ENCODE measurements around the gene KRT71.
"Not testable (repeated sequence)": the region's sequence is repeated elsewhere in the genome, so short reads cannot be mapped to it uniquely, and the experiment has no call there.

KRT71 gene

GRCh38 chr12:52552681-52553195, at the start of gene KRT71:
Gene KRT71, minus strand, starts transcription at chr12:52553145. Its CDS starts 68 bp downstream, at chr12:52553077.
- Histone ChIP-seq H3K9me3 (ENCODE audit: control insufficient read depth, insufficient read depth, low read length) (no peaks in the 10 kb centered on the region), H3K36me3 (ENCODE audit: control insufficient read depth, insufficient read depth, low read length) (no peaks in the 10 kb centered on the region), H3K9ac (ENCODE audit: low read depth, low read length) (no peak within 1 kb of the TSS), H3K27me3 (ENCODE audit: control insufficient read depth, insufficient read depth, low read length) (no peaks in the 10 kb centered on the region), H3K4me1 (ENCODE audit: control insufficient read depth, insufficient read depth, low read length) (no peaks in the 10 kb centered on the region), H3K4me3 (ENCODE audit: low read depth, low read length) (no peak within 1 kb of the TSS)

GRCh38 chr12:52602552-52602951, 49.6 kb upstream of the KRT71 start:
- Histone ChIP-seq H3K36me3 (ENCODE audit: control insufficient read depth, insufficient read depth, low read length) (no peaks in the 10 kb centered on the region), H3K9ac (ENCODE audit: low read depth, low read length) (no peak overlapping the region), H3K9me3 (ENCODE audit: control insufficient read depth, insufficient read depth, low read length) (no peaks in the 10 kb centered on the region), H3K4me1 (ENCODE audit: control insufficient read depth, insufficient read depth, low read length) (no peaks in the 10 kb centered on the region), H3K27me3 (ENCODE audit: control insufficient read depth, insufficient read depth, low read length) (peaks cover 4% of the 10 kb centered on the region), H3K4me3 (ENCODE audit: low read depth, low read length) (no peak overlapping the region)

GRCh38 chr12:52601671-52602070, 48.7 kb upstream of the KRT71 start:
- H3K4me3 ChIP-seq (ENCODE audit: low read depth, low read length), result no peak overlapping the region
- no peaks in the 10 kb centered on the region for H3K36me3 ChIP-seq (ENCODE audit: control insufficient read depth, insufficient read depth, low read length)
- no peaks in the 10 kb centered on the region for H3K4me1 ChIP-seq (ENCODE audit: control insufficient read depth, insufficient read depth, low read length)
- H3K27me3 ChIP-seq (ENCODE audit: control insufficient read depth, insufficient read depth, low read length), result peaks cover 4% of the 10 kb centered on the region
- H3K9ac ChIP-seq (ENCODE audit: low read depth, low read length), result no peak overlapping the region
- H3K9me3 ChIP-seq (ENCODE audit: control insufficient read depth, insufficient read depth, low read length), result no peaks in the 10 kb centered on the region

GRCh38 chr12:52600941-52601481, 48.1 kb upstream of the KRT71 start, which contains the start of gene KRT72:
Gene KRT72, minus strand, starts transcription at chr12:52601463. Its CDS starts 11 bp downstream, at chr12:52601452.
- Histone ChIP-seq H3K36me3 (ENCODE audit: control insufficient read depth, insufficient read depth, low read length) (no peaks in the 10 kb centered on the region), H3K9me3 (ENCODE audit: control insufficient read depth, insufficient read depth, low read length) (no peaks in the 10 kb centered on the region), H3K9ac (ENCODE audit: low read depth, low read length) (no peak within 1 kb of the TSS), H3K4me1 (ENCODE audit: control insufficient read depth, insufficient read depth, low read length) (no peaks in the 10 kb centered on the region), H3K27me3 (ENCODE audit: control insufficient read depth, insufficient read depth, low read length) (peaks cover 4% of the 10 kb centered on the region), H3K4me3 (ENCODE audit: low read depth, low read length) (no peak within 1 kb of the TSS)

- H3K27me3 ChIP-seq (ENCODE audit: control insufficient read depth, insufficient read depth, low read length), result peaks cover 4% of the 10 kb centered on the region
- H3K36me3 ChIP-seq (ENCODE audit: control insufficient read depth, insufficient read depth, low read length), result no peaks in the 10 kb centered on the region
- H3K9ac ChIP-seq (ENCODE audit: low read depth, low read length), result no peak overlapping the region
These were observed 47.5 kb upstream of the KRT71 start for GRCh38 chr12:52600475-52600874.

GRCh38 chr12:52600071-52600470, 47.1 kb upstream of the KRT71 start:
- Histone ChIP-seq H3K4me1 (ENCODE audit: control insufficient read depth, insufficient read depth, low read length) (no peaks in the 10 kb centered on the region), H3K9me3 (ENCODE audit: control insufficient read depth, insufficient read depth, low read length) (no peaks in the 10 kb centered on the region), H3K9ac (ENCODE audit: low read depth, low read length) (no peak overlapping the region), H3K4me3 (ENCODE audit: low read depth, low read length) (no peak overlapping the region), H3K36me3 (ENCODE audit: control insufficient read depth, insufficient read depth, low read length) (no peaks in the 10 kb centered on the region), H3K27me3 (ENCODE audit: control insufficient read depth, insufficient read depth, low read length) (peaks cover 4% of the 10 kb centered on the region)

More at GRCh38 chr12:52600475-52600874, 47.5 kb upstream of the KRT71 start:
- no peak overlapping the region for H3K4me3 ChIP-seq (ENCODE audit: low read depth, low read length)
- H3K4me1 ChIP-seq (ENCODE audit: control insufficient read depth, insufficient read depth, low read length), result no peaks in the 10 kb centered on the region
- no peaks in the 10 kb centered on the region for H3K9me3 ChIP-seq (ENCODE audit: control insufficient read depth, insufficient read depth, low read length)

- Histone ChIP-seq H3K9ac (ENCODE audit: low read depth, low read length) (no peak overlapping the region), H3K36me3 (ENCODE audit: control insufficient read depth, insufficient read depth, low read length) (no peaks in the 10 kb centered on the region), H3K4me1 (ENCODE audit: control insufficient read depth, insufficient read depth, low read length) (no peaks in the 10 kb centered on the region), H3K4me3 (ENCODE audit: low read depth, low read length) (no peak overlapping the region), H3K9me3 (ENCODE audit: control insufficient read depth, insufficient read depth, low read length) (no peaks in the 10 kb centered on the region), H3K27me3 (ENCODE audit: control insufficient read depth, insufficient read depth, low read length) (peaks cover 4% of the 10 kb centered on the region)
These were observed 46.0 kb upstream of the KRT71 start for GRCh38 chr12:52598966-52599365.

- H3K9ac ChIP-seq (ENCODE audit: low read depth, low read length); H3K4me1 ChIP-seq (ENCODE audit: control insufficient read depth, insufficient read depth, low read length); H3K4me3 ChIP-seq (ENCODE audit: low read depth, low read length); H3K27me3 ChIP-seq (ENCODE audit: control insufficient read depth, insufficient read depth, low read length); H3K36me3 ChIP-seq (ENCODE audit: control insufficient read depth, insufficient read depth, low read length): not testable (repeated sequence)
- peaks cover 15% of the 10 kb centered on the region for H3K9me3 ChIP-seq (ENCODE audit: control insufficient read depth, insufficient read depth, low read length)
These were observed 41.3 kb upstream of the KRT71 start for GRCh38 chr12:52594237-52594636.

- no peak overlapping the region for H3K9ac ChIP-seq (ENCODE audit: low read depth, low read length)
- H3K27me3 ChIP-seq (ENCODE audit: control insufficient read depth, insufficient read depth, low read length), result no peaks in the 10 kb centered on the region
- no peaks in the 10 kb centered on the region for H3K36me3 ChIP-seq (ENCODE audit: control insufficient read depth, insufficient read depth, low read length)
- no peaks in the 10 kb centered on the region for H3K4me1 ChIP-seq (ENCODE audit: control insufficient read depth, insufficient read depth, low read length)
- H3K9me3 ChIP-seq (ENCODE audit: control insufficient read depth, insufficient read depth, low read length), result peaks cover 15% of the 10 kb centered on the region
- no peak overlapping the region for H3K4me3 ChIP-seq (ENCODE audit: low read depth, low read length)
These were observed 38.6 kb upstream of the KRT71 start for GRCh38 chr12:52591521-52591920.

GRCh38 chr12:52590021-52590420, 37.1 kb upstream of the KRT71 start:
- Histone ChIP-seq H3K27me3 (ENCODE audit: control insufficient read depth, insufficient read depth, low read length) (no peaks in the 10 kb centered on the region), H3K9me3 (ENCODE audit: control insufficient read depth, insufficient read depth, low read length) (peaks cover 15% of the 10 kb centered on the region), H3K9ac (ENCODE audit: low read depth, low read length) (no peak overlapping the region), H3K4me1 (ENCODE audit: control insufficient read depth, insufficient read depth, low read length) (no peaks in the 10 kb centered on the region), H3K4me3 (ENCODE audit: low read depth, low read length) (no peak overlapping the region), H3K36me3 (ENCODE audit: control insufficient read depth, insufficient read depth, low read length) (no peaks in the 10 kb centered on the region)

- peaks cover 11% of the 10 kb centered on the region for H3K9me3 ChIP-seq (ENCODE audit: control insufficient read depth, insufficient read depth, low read length)
These were observed 34.6 kb upstream of the KRT71 start for GRCh38 chr12:52587563-52587962.

GRCh38 chr12:52585946-52586345, 33.0 kb upstream of the KRT71 start:
- no peaks in the 10 kb centered on the region for H3K27me3 ChIP-seq (ENCODE audit: control insufficient read depth, insufficient read depth, low read length)
- H3K9ac ChIP-seq (ENCODE audit: low read depth, low read length), result no peak overlapping the region
- H3K4me3 ChIP-seq (ENCODE audit: low read depth, low read length), result no peak overlapping the region
- peaks cover 4% of the 10 kb centered on the region for H3K9me3 ChIP-seq (ENCODE audit: control insufficient read depth, insufficient read depth, low read length)
- H3K4me1 ChIP-seq (ENCODE audit: control insufficient read depth, insufficient read depth, low read length), result peaks cover 2% of the 10 kb centered on the region
- H3K36me3 ChIP-seq (ENCODE audit: control insufficient read depth, insufficient read depth, low read length), result no peaks in the 10 kb centered on the region

More at GRCh38 chr12:52587563-52587962, 34.6 kb upstream of the KRT71 start:
- Histone ChIP-seq H3K4me3 (ENCODE audit: low read depth, low read length) (no peak overlapping the region), H3K4me1 (ENCODE audit: control insufficient read depth, insufficient read depth, low read length) (peaks cover 2% of the 10 kb centered on the region), H3K27me3 (ENCODE audit: control insufficient read depth, insufficient read depth, low read length) (no peaks in the 10 kb centered on the region), H3K9ac (ENCODE audit: low read depth, low read length) (no peak overlapping the region), H3K36me3 (ENCODE audit: control insufficient read depth, insufficient read depth, low read length) (no peaks in the 10 kb centered on the region)
